Measurements from ENCODE around the gene C1QB.
"Not testable (repeated sequence)": the region's sequence is repeated elsewhere in the genome, so short reads cannot be mapped to it uniquely, and the experiment has no call there.

The C1QB gene

GRCh38 chr1:22665752-22666151, 12.7 kb downstream of the C1QB start:
- no peak for DNase-seq (ENCODE audit: low spot score)

- DNase-seq (ENCODE audit: low spot score), result no peak
Observed at GRCh38 chr1:22666412-22666811, 13.4 kb downstream of the C1QB start.

GRCh38 chr1:22668840-22669239, 15.8 kb downstream of the C1QB start:
- not testable (repeated sequence) for DNase-seq (ENCODE audit: low spot score)

- no peak for DNase-seq (ENCODE audit: low spot score)
Observed at GRCh38 chr1:22670352-22670975, 17.4 kb downstream of the C1QB start.

GRCh38 chr1:22671999-22672398, 19.0 kb downstream of the C1QB start:
- DNase-seq (ENCODE audit: low spot score), result no peak

GRCh38 chr1:22673486-22674409, 20.7 kb downstream of the C1QB start:
- peak; percentile 62 for DNase-seq (ENCODE audit: low spot score)

GRCh38 chr1:22674410-22674749, 21.3 kb downstream of the C1QB start:
- DNase-seq (ENCODE audit: low spot score), result no peak

GRCh38 chr1:22676151-22676550, 23.1 kb downstream of the C1QB start:
- DNase-seq (ENCODE audit: low spot score), result not testable (repeated sequence)

- DNase-seq (ENCODE audit: low spot score), result no peak
Observed at GRCh38 chr1:22676916-22677583, 24.0 kb downstream of the C1QB start.

GRCh38 chr1:22677931-22678896, 25.2 kb downstream of the C1QB start:
- no peak for DNase-seq (ENCODE audit: low spot score)

GRCh38 chr1:22680726-22681125, 27.7 kb downstream of the C1QB start:
- DNase-seq (ENCODE audit: low spot score), result no peak

- DNase-seq (ENCODE audit: low spot score), result no peak
Observed at GRCh38 chr1:22681556-22682276, 28.7 kb downstream of the C1QB start.

- DNase-seq (ENCODE audit: low spot score), result no peak
Observed at GRCh38 chr1:22683547-22683946, 30.5 kb downstream of the C1QB start.

GRCh38 chr1:22685591-22686059, 32.6 kb downstream of the C1QB start:
- DNase-seq (ENCODE audit: low spot score), result no peak

- DNase-seq (ENCODE audit: low spot score), result no peak
Observed at GRCh38 chr1:22687191-22687590, 34.2 kb downstream of the C1QB start.

- DNase-seq (ENCODE audit: low spot score), result no peak
Observed at GRCh38 chr1:22688466-22688865, 35.4 kb downstream of the C1QB start.

- no peak for DNase-seq (ENCODE audit: low spot score)
Observed at GRCh38 chr1:22689505-22689904, 36.5 kb downstream of the C1QB start.

- DNase-seq (ENCODE audit: low spot score), result no peak
Observed at GRCh38 chr1:22691031-22691753, 38.2 kb downstream of the C1QB start.

- DNase-seq (ENCODE audit: low spot score), result no peak
Observed at GRCh38 chr1:22694172-22694571, 41.1 kb downstream of the C1QB start.

- no peak for DNase-seq (ENCODE audit: low spot score)
Observed at GRCh38 chr1:22696610-22697009, 43.6 kb downstream of the C1QB start.
